ENCODE data around the gene EYA4.
A peak's percentile ranks its signal among the peaks of the same experiment; 100 is the strongest.

EYA4 gene

GRCh38 chr6:133241086-133241900 lies at the start of gene EYA4:
TSS of gene EYA4 (plus strand) at chr6:133241357. CDS start at chr6:133274781, 33,424 bp downstream.
- Mint-ChIP-seq H3K9me3 (no peaks in the 10 kb centered on the region), H3K27ac (peak within 1 kb of the TSS; percentile 22), H3K36me3 (ENCODE audit: low read depth) (no peaks in the 10 kb centered on the region), H3K4me3 (peak within 1 kb of the TSS; percentile 38), H3K4me1 (ENCODE audit: low read depth) (peaks cover 20% of the 10 kb centered on the region), H3K27me3 (peaks cover 58% of the 10 kb centered on the region)
- DNase-seq = no peak

DNA sequence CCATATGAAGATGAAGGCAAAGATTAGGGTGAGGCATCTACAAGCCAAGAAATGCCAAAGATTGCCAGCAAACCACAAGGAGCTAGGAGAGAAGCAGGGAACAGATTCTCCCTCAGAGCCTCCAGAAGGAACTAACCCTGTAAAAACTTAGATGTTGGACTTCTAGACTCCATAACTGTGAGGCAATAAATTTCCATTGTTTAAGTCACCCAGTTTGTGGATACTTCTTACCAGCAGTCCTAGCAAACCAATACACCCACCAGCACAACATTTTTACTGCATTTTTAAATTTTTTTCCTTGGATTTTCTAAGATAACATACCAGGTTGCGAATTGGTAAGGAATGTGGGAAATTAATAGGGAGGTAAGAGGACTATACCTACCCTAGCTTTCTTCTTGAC lies 47.8 kb upstream of the EYA4 start:
- Mint-ChIP-seq H3K36me3 (ENCODE audit: low read depth) (no peaks in the 10 kb centered on the region), H3K4me3 (no peak overlapping the region), H3K27me3 (no peaks in the 10 kb centered on the region), H3K4me1 (ENCODE audit: low read depth) (no peaks in the 10 kb centered on the region), H3K27ac (no peak overlapping the region), H3K9me3 (peaks cover 2% of the 10 kb centered on the region)
- no peak for DNase-seq

- H3K4me3 Mint-ChIP-seq = no peak overlapping the region
- H3K27me3 Mint-ChIP-seq = no peaks in the 10 kb centered on the region
- DNase-seq = no peak
- no peaks in the 10 kb centered on the region for H3K4me1 Mint-ChIP-seq (ENCODE audit: low read depth)
- no peaks in the 10 kb centered on the region for H3K36me3 Mint-ChIP-seq (ENCODE audit: low read depth)
- H3K27ac Mint-ChIP-seq = no peak overlapping the region
- peaks cover 2% of the 10 kb centered on the region for H3K9me3 Mint-ChIP-seq
These were observed 42.4 kb upstream of the EYA4 start for GRCh38 chr6:133198725-133199124.

DNA sequence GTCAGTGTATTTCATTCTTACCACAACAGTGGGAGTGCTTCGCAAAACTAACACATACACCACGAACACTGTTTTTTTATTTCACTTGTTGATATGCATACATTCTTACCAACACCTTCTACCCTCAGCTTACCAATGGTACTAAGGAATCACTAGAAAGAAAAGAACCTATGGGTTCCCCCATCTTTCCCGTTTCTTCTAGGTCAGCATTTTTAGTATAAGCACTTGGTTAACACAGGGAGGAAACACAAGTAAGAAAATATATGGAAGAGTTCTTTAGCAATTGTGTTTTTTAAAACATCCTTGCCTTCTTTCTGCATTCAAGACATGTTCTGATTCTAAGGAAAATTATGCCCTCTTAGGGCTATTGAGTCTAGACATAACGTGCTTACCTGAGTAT lies 39.9 kb upstream of the EYA4 start:
- no peaks in the 10 kb centered on the region for H3K4me1 Mint-ChIP-seq (ENCODE audit: low read depth)
- H3K27ac Mint-ChIP-seq = no peak overlapping the region
- no peak overlapping the region for H3K4me3 Mint-ChIP-seq
- H3K36me3 Mint-ChIP-seq (ENCODE audit: low read depth) = no peaks in the 10 kb centered on the region
- no peaks in the 10 kb centered on the region for H3K27me3 Mint-ChIP-seq
- DNase-seq = no peak
- no peaks in the 10 kb centered on the region for H3K9me3 Mint-ChIP-seq

- no peak overlapping the region for H3K27ac Mint-ChIP-seq
- no peaks in the 10 kb centered on the region for H3K27me3 Mint-ChIP-seq
- H3K4me1 Mint-ChIP-seq (ENCODE audit: low read depth) = no peaks in the 10 kb centered on the region
- H3K36me3 Mint-ChIP-seq (ENCODE audit: low read depth) = no peaks in the 10 kb centered on the region
- H3K4me3 Mint-ChIP-seq = no peak overlapping the region
- H3K9me3 Mint-ChIP-seq = no peaks in the 10 kb centered on the region
- DNase-seq = no peak
These were observed 38.4 kb upstream of the EYA4 start for GRCh38 chr6:133202610-133203343.

GRCh38 chr6:133203344-133203697 lies 37.8 kb upstream of the EYA4 start:
- Mint-ChIP-seq H3K27ac (no peak overlapping the region), H3K4me1 (ENCODE audit: low read depth) (no peaks in the 10 kb centered on the region), H3K9me3 (no peaks in the 10 kb centered on the region), H3K4me3 (no peak overlapping the region), H3K27me3 (no peaks in the 10 kb centered on the region), H3K36me3 (ENCODE audit: low read depth) (no peaks in the 10 kb centered on the region)
- no peak for DNase-seq

DNA sequence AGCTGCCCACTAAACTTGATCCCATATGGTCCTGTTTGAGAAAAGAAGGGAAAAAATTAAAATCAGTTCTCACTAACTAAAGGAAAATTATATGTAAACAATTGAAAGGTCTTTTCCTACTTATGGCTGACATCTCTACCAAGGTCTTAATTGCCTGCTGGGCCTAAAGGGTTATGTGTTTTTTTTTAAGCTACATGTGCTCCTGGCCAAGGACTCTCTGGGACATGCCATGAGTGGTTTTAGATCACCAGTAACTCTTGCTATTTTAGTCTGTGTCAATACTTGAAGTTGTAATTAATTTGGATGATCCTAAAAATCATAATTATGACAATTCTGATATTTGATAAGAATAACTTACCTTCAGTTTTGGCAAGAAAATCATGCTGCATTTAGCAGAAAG lies 35.9 kb upstream of the EYA4 start:
- Mint-ChIP-seq H3K36me3 (ENCODE audit: low read depth) (no peaks in the 10 kb centered on the region), H3K4me3 (no peak overlapping the region), H3K4me1 (ENCODE audit: low read depth) (no peaks in the 10 kb centered on the region), H3K27ac (no peak overlapping the region), H3K27me3 (no peaks in the 10 kb centered on the region), H3K9me3 (no peaks in the 10 kb centered on the region)
- no peak for DNase-seq

DNA sequence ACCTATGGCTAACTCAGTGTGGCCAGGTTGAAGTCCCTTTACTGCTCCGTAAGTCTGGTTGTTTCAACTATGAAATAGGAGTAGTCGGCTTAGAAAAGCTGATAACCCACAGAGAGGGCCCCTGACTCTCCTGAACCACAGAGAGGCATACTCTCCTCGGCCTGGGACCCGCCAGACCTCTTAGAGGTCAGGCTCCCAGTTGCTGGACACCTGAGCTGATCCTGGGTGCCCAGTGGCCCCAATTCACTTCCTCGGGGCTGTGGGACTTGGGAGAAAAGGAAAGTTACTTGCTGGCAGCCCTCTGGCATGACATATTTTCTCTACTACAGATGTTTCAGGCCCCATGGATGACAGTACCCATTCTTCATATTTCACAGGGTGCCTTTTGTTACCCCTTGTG lies 34.2 kb upstream of the EYA4 start:
- no peaks in the 10 kb centered on the region for H3K27me3 Mint-ChIP-seq

DNA sequence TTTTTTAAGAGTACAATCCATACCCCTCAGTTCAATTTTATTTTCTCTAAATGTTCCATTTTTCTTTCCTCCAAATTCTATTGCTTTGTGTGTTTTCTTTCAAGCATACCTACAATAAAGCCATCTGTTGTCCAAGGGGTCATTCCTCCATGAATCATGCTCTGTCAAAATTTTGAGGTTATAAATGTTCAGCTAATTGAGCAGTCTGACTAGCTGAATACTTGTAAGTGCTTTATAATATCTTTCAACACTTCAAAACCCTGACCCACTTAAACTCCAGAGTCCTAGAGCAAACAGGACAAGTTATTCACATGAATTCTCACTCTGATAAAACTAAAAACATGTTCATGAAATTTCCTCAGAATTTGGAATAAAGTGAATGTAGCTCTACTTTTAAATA lies 33.4 kb upstream of the EYA4 start:
- H3K9me3 Mint-ChIP-seq = no peaks in the 10 kb centered on the region
- H3K4me1 Mint-ChIP-seq (ENCODE audit: low read depth) = no peaks in the 10 kb centered on the region
- H3K27ac Mint-ChIP-seq = no peak overlapping the region
- H3K27me3 Mint-ChIP-seq = no peaks in the 10 kb centered on the region
- no peak overlapping the region for H3K4me3 Mint-ChIP-seq
- no peak for DNase-seq
- no peaks in the 10 kb centered on the region for H3K36me3 Mint-ChIP-seq (ENCODE audit: low read depth)

More for the DNA sequence above, 34.2 kb upstream of the EYA4 start:
- Mint-ChIP-seq H3K27ac (no peak overlapping the region), H3K36me3 (ENCODE audit: low read depth) (no peaks in the 10 kb centered on the region), H3K4me3 (no peak overlapping the region), H3K4me1 (ENCODE audit: low read depth) (no peaks in the 10 kb centered on the region), H3K9me3 (no peaks in the 10 kb centered on the region)
- DNase-seq = no peak

DNA sequence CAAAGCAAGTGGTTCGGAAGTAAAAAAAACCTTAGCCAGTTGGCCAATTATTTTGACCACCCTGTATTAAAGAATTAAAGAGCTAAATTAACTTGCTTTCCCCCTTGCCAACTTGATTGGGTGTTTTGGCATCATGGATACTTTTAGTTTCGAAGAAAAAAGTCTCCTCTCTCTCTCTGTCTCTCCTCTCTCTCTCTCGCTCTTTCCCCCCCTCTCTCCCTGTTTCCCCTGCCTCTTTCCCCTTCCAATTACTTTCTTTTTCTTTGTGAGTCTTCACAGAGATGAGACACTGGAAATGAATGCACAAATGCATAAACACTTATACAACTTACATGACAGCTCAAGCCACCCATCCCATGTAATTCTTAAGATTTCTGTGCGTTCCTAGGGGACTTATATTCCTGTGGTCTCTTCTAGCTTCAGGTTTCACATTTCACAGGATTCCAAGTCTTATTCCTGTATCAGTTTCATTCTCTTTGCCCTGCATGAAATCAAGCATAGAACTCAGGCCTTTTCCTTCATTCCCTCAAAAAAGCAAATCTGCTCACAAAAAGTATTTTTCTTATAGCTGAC lies 32.9 kb upstream of the EYA4 start:
- H3K27ac Mint-ChIP-seq = no peak overlapping the region
- no peaks in the 10 kb centered on the region for H3K36me3 Mint-ChIP-seq (ENCODE audit: low read depth)
- no peak overlapping the region for H3K4me3 Mint-ChIP-seq
- H3K9me3 Mint-ChIP-seq = no peaks in the 10 kb centered on the region
- no peak for DNase-seq
- no peaks in the 10 kb centered on the region for H3K27me3 Mint-ChIP-seq
- H3K4me1 Mint-ChIP-seq (ENCODE audit: low read depth) = no peaks in the 10 kb centered on the region

GRCh38 chr6:133214267-133214666 lies 26.9 kb upstream of the EYA4 start:
- H3K27ac Mint-ChIP-seq = no peak overlapping the region
- no peaks in the 10 kb centered on the region for H3K9me3 Mint-ChIP-seq
- H3K36me3 Mint-ChIP-seq (ENCODE audit: low read depth) = no peaks in the 10 kb centered on the region
- no peaks in the 10 kb centered on the region for H3K4me1 Mint-ChIP-seq (ENCODE audit: low read depth)
- no peak overlapping the region for H3K4me3 Mint-ChIP-seq
- no peak for DNase-seq
- H3K27me3 Mint-ChIP-seq = no peaks in the 10 kb centered on the region

DNA sequence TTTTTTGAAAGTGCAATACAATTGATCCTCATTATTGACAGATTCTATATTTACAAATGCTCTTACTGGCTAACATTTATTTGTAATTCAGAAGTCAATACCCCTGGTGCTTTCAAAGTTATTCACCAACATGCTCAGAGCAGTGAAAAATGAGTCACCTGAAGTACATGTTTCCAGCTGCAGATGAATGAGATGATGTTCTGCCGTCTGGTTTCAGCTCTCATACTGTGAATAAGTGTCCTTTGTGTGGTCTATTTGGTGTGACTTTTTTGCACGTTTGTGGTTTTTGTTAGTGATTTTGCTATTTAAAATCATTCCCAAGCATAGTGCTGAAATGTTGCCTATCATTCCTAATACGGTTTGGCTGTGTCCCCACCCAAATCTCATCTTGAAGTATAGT lies 22.3 kb upstream of the EYA4 start:
- DNase-seq = no peak
- Mint-ChIP-seq H3K4me3 (no peak overlapping the region), H3K4me1 (ENCODE audit: low read depth) (no peaks in the 10 kb centered on the region), H3K36me3 (ENCODE audit: low read depth) (no peaks in the 10 kb centered on the region), H3K27ac (no peak overlapping the region), H3K9me3 (no peaks in the 10 kb centered on the region), H3K27me3 (no peaks in the 10 kb centered on the region)

- Mint-ChIP-seq H3K36me3 (ENCODE audit: low read depth) (no peaks in the 10 kb centered on the region), H3K4me3 (no peak overlapping the region), H3K27ac (no peak overlapping the region), H3K27me3 (no peaks in the 10 kb centered on the region), H3K9me3 (no peaks in the 10 kb centered on the region), H3K4me1 (ENCODE audit: low read depth) (no peaks in the 10 kb centered on the region)
- DNase-seq = no peak
These were observed 17.6 kb upstream of the EYA4 start for GRCh38 chr6:133223452-133224029.

DNA sequence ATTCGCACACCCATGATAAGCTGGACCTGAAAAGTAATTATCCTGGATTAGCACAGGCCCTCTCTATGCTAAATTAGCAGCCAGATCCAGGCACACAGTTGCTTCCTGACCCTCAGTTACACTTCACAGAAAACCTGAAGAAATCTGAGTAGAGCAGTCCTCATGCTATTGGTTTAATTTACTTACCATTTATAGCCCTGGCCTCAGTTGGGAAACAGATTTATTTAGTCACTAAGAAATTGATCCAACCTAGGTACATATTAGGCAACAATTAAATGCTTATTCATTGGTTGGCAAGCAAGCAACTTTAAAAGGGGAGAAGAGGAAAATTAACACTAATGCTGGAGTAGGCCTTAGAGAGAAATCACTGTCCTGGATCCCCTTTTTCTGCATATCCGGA lies 15.6 kb upstream of the EYA4 start:
- no peak for DNase-seq
- Mint-ChIP-seq H3K27me3 (no peaks in the 10 kb centered on the region), H3K36me3 (ENCODE audit: low read depth) (no peaks in the 10 kb centered on the region), H3K4me1 (ENCODE audit: low read depth) (no peaks in the 10 kb centered on the region), H3K4me3 (no peak overlapping the region), H3K27ac (no peak overlapping the region), H3K9me3 (no peaks in the 10 kb centered on the region)

- no peaks in the 10 kb centered on the region for H3K4me1 Mint-ChIP-seq (ENCODE audit: low read depth)
- H3K36me3 Mint-ChIP-seq (ENCODE audit: low read depth) = no peaks in the 10 kb centered on the region
These were observed 13.8 kb upstream of the EYA4 start for GRCh38 chr6:133227344-133227743.

More at GRCh38 chr6:133227344-133227743, 13.8 kb upstream of the EYA4 start:
- Mint-ChIP-seq H3K9me3 (no peaks in the 10 kb centered on the region), H3K27ac (no peak overlapping the region), H3K27me3 (no peaks in the 10 kb centered on the region), H3K4me3 (no peak overlapping the region)
- DNase-seq = no peak

All from activated T-cell treated with anti-CD3 and anti-CD28 coated beads, Interleukin-2, amount 50 U/mL, for 24 hours (primary cell).